BLaER1 (cell line): ENCODE data around the gene SLC9C2.
"Not testable (repeated sequence)": the region's sequence is repeated elsewhere in the genome, so short reads cannot be mapped to it uniquely, and the experiment has no call there.

ENCODE experiments used
- H3K27ac ChIP-seq: shearing (Covaris generic); formaldehyde crosslinking; 2 replicates; pipeline ENCODE4 v1.8.1; 2022
- H3K27me3 ChIP-seq: shearing (Covaris generic); formaldehyde crosslinking; 2 replicates; pipeline ENCODE4 v1.8.1; 2022
- H3K36me3 ChIP-seq: shearing (Covaris generic); formaldehyde crosslinking; 2 replicates; pipeline ENCODE4 v1.8.1; 2022
- H3K4me1 ChIP-seq: shearing (Covaris generic); formaldehyde crosslinking; 2 replicates; pipeline ENCODE4 v1.8.1; 2022
- H3K4me2 ChIP-seq: shearing (Covaris generic); formaldehyde crosslinking; 2 replicates; pipeline ENCODE4 v1.8.1; 2022
- H3K4me3 ChIP-seq: shearing (Covaris generic); formaldehyde crosslinking; 2 replicates; pipeline ENCODE4 v1.8.1; 2022
- H3K9ac ChIP-seq: shearing (Covaris generic); formaldehyde crosslinking; 2 replicates; pipeline ENCODE4 v1.8.1; 2022
- H3K9me3 ChIP-seq: shearing (Covaris generic); formaldehyde crosslinking; 2 replicates; pipeline ENCODE4 v1.8.1; 2022
- H4K20me1 ChIP-seq: shearing (Covaris generic); formaldehyde crosslinking; 2 replicates; pipeline ENCODE4 v1.8.1; 2022
- Cebpa-rat ChIP-seq: shearing (Covaris generic); IDR thresholded peaks from 2 replicates; pipeline ENCODE4 v1.8.1; 2022

SLC9C2 gene

DNA sequence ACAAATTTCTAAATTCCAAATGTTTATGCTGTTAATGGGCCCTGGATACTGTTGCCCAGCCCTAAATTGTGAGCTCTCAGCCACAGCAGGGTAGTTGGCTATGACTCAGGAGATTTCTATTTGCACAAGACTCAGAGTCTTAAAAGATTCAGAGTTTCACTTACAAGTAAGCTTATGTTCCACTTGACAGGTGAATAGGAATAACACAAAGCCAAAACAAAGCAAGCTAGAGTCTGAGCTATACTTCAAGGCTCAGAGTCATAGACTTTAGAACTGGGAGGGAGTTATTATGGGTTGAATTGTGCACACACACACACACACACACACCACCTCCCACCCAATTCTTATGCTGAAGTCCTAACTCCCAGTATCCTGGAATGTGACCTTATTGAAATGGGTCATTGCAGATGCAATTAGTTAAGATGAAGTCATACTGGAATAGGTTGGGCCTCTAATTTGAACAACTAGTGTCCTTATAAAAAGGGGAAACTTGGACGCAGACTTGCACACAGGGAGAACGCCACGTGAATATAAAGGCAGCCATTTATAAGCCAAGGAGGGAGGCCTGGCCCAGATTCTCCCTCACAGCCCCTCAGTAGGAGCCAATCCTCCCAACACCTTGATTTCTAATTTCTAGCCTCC lies 95.5 kb downstream of the SLC9C2 start:
- Histone ChIP-seq H3K9ac (no peak overlapping the region), H3K36me3 (no peaks in the 10 kb centered on the region), H4K20me1 (no peaks in the 10 kb centered on the region), H3K4me1 (no peaks in the 10 kb centered on the region), H3K27me3 (no peaks in the 10 kb centered on the region), H3K27ac (no peak overlapping the region), H3K9me3 (no peaks in the 10 kb centered on the region), H3K4me3 (no peak overlapping the region), H3K4me2 (no peak overlapping the region)
- no peak for TF ChIP-seq Cebpa-rat

GRCh38 chr1:173506437-173506836 lies 96.4 kb downstream of the SLC9C2 start:
- no peak overlapping the region for H3K4me3 ChIP-seq
- no peaks in the 10 kb centered on the region for H3K27me3 ChIP-seq
- H3K9me3 ChIP-seq, result no peaks in the 10 kb centered on the region
- H3K36me3 ChIP-seq, result no peaks in the 10 kb centered on the region
- no peak overlapping the region for H3K27ac ChIP-seq
- no peak overlapping the region for H3K9ac ChIP-seq
- TF ChIP-seq Cebpa-rat, result no peak
- H4K20me1 ChIP-seq, result no peaks in the 10 kb centered on the region
- no peak overlapping the region for H3K4me2 ChIP-seq
- H3K4me1 ChIP-seq, result no peaks in the 10 kb centered on the region

- Histone ChIP-seq H3K27me3 (no peaks in the 10 kb centered on the region), H3K4me2 (no peak overlapping the region), H3K9me3 (no peaks in the 10 kb centered on the region), H3K4me3 (no peak overlapping the region), H3K27ac (no peak overlapping the region), H3K36me3 (no peaks in the 10 kb centered on the region), H3K9ac (no peak overlapping the region), H4K20me1 (no peaks in the 10 kb centered on the region), H3K4me1 (no peaks in the 10 kb centered on the region)
- TF ChIP-seq Cebpa-rat, result no peak
Observed at GRCh38 chr1:173505391-173505790, 97.5 kb downstream of the SLC9C2 start.

DNA sequence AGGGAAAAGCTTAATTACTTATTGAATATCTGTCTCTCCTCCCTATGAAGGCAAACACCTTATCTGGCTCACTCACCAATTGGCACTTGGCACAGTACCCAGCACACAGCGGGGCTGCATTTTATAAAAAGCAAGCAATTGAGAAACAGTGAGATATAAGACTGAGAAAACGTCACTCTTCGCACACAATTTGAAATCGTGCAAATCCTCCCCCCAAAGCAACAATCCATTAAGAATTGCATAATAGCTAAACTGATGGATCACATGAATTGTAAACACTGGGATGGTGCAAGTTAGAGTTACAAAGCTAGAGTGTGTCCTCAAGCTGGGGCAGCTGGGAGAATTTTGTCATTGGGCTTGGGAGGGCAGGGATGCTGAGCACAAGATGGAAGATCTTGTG lies 98.6 kb downstream of the SLC9C2 start:
- Histone ChIP-seq H3K9ac (no peak overlapping the region), H3K4me2 (no peak overlapping the region), H3K36me3 (no peaks in the 10 kb centered on the region), H4K20me1 (no peaks in the 10 kb centered on the region), H3K9me3 (no peaks in the 10 kb centered on the region), H3K4me3 (no peak overlapping the region), H3K27me3 (no peaks in the 10 kb centered on the region), H3K4me1 (no peaks in the 10 kb centered on the region), H3K27ac (no peak overlapping the region)
- TF ChIP-seq Cebpa-rat, result no peak

- Histone ChIP-seq H4K20me1 (no peaks in the 10 kb centered on the region), H3K4me3 (no peak overlapping the region), H3K36me3 (no peaks in the 10 kb centered on the region), H3K4me1 (no peaks in the 10 kb centered on the region), H3K9ac (no peak overlapping the region), H3K27me3 (no peaks in the 10 kb centered on the region), H3K27ac (no peak overlapping the region), H3K9me3 (no peaks in the 10 kb centered on the region), H3K4me2 (no peak overlapping the region)
- no peak for TF ChIP-seq Cebpa-rat
Observed at GRCh38 chr1:173503391-173503790, 99.5 kb downstream of the SLC9C2 start.

GRCh38 chr1:173502104-173502503 lies 100.8 kb downstream of the SLC9C2 start:
- H3K9me3 ChIP-seq, result peaks cover under 1% of the 10 kb centered on the region
- no peak overlapping the region for H3K27ac ChIP-seq
- no peak for TF ChIP-seq Cebpa-rat
- no peak overlapping the region for H3K9ac ChIP-seq
- H3K4me3 ChIP-seq, result no peak overlapping the region
- no peaks in the 10 kb centered on the region for H3K36me3 ChIP-seq
- H4K20me1 ChIP-seq, result no peaks in the 10 kb centered on the region
- no peaks in the 10 kb centered on the region for H3K27me3 ChIP-seq
- no peaks in the 10 kb centered on the region for H3K4me1 ChIP-seq
- no peak overlapping the region for H3K4me2 ChIP-seq

- no peaks in the 10 kb centered on the region for H3K27me3 ChIP-seq
- H3K9me3 ChIP-seq, result peaks cover 22% of the 10 kb centered on the region
- no peak overlapping the region for H3K9ac ChIP-seq
- H4K20me1 ChIP-seq, result no peaks in the 10 kb centered on the region
- no peaks in the 10 kb centered on the region for H3K4me1 ChIP-seq
- no peaks in the 10 kb centered on the region for H3K36me3 ChIP-seq
- no peak overlapping the region for H3K4me3 ChIP-seq
- no peak for TF ChIP-seq Cebpa-rat
- no peak overlapping the region for H3K4me2 ChIP-seq
- no peak overlapping the region for H3K27ac ChIP-seq
Observed at GRCh38 chr1:173499729-173500128, 103.1 kb downstream of the SLC9C2 start.

- H3K27ac ChIP-seq, result no peak overlapping the region
- H3K4me3 ChIP-seq, result no peak overlapping the region
Observed at GRCh38 chr1:173496757-173497320, 106.0 kb downstream of the SLC9C2 start.

DNA sequence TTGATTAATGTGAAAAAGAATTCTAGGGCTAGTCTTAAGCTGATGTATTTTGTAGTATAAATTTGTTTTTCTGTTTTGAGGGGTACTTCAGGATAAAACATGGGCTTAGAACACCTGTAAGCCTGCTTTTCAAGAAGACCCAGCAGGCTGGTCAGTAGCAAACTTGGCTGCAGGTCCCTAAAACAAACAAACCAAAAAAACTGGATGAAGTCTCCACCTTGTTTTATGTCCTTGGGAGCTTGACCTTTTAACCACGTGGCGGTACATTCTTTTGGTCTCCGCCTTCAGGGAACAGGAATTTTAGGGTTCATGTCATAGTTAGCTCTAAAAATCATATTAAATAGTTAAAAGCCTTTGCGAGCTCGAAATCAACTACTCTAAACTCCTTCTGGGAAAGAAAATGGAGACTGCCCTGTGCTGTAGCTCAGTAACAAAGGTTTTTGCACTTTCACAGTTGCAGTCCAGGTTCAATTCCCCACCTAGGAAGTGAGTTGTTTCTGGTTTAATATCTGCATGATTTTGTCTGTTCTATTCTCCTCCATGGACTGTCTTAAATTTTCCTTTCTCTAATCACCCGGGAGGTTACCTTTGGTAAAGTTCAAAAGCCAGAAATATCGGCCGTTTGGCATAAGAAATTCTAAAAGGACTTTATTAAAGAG lies 107.1 kb downstream of the SLC9C2 start:
- no peak overlapping the region for H3K27ac ChIP-seq
- H3K9me3 ChIP-seq, result peaks cover 47% of the 10 kb centered on the region
- peaks cover 19% of the 10 kb centered on the region for H3K36me3 ChIP-seq
- H3K27me3 ChIP-seq, result no peaks in the 10 kb centered on the region
- no peak for TF ChIP-seq Cebpa-rat
- no peaks in the 10 kb centered on the region for H3K4me1 ChIP-seq
- H4K20me1 ChIP-seq, result no peaks in the 10 kb centered on the region
- H3K4me3 ChIP-seq, result no peak overlapping the region
- no peak overlapping the region for H3K9ac ChIP-seq
- no peak overlapping the region for H3K4me2 ChIP-seq

More at GRCh38 chr1:173496757-173497320, 106.0 kb downstream of the SLC9C2 start:
- H3K9me3 ChIP-seq, result peaks cover 47% of the 10 kb centered on the region
- no peak for TF ChIP-seq Cebpa-rat
- no peaks in the 10 kb centered on the region for H3K4me1 ChIP-seq
- H4K20me1 ChIP-seq, result no peaks in the 10 kb centered on the region
- no peaks in the 10 kb centered on the region for H3K27me3 ChIP-seq
- no peak overlapping the region for H3K9ac ChIP-seq
- H3K36me3 ChIP-seq, result peaks cover 13% of the 10 kb centered on the region
- H3K4me2 ChIP-seq, result no peak overlapping the region

- peaks cover 47% of the 10 kb centered on the region for H3K9me3 ChIP-seq
- not testable (repeated sequence) for H4K20me1 ChIP-seq, H3K4me3 ChIP-seq, H3K4me1 ChIP-seq, H3K9ac ChIP-seq, H3K4me2 ChIP-seq, H3K27ac ChIP-seq, H3K27me3 ChIP-seq
- peaks cover 45% of the 10 kb centered on the region for H3K36me3 ChIP-seq
Observed at GRCh38 chr1:173493125-173493524, 109.7 kb downstream of the SLC9C2 start.
